ENCODE measurements around the gene ADAM12.

GRCh38 chr10:126400641-126401040 lies 12.4 kb upstream of the ADAM12 start:
- TF ChIP-seq EP300 (IDR thresholded peaks at IDR 0.05; ENCODE audit: borderline replicate concordance) (no peak), ZBTB7A (IDR thresholded peaks at IDR 0.05; ENCODE audit: low read depth) (no peak), REST (IDR thresholded peaks at IDR 0.05; ENCODE audit: low read depth) (no peak), FOXM1 (IDR thresholded peaks at IDR 0.05; ENCODE audit: borderline replicate concordance, low read depth) (no peak), RAD21 (IDR thresholded peaks at IDR 0.05; ENCODE audit: low read depth) (no peak), TAF1 (IDR thresholded peaks at IDR 0.05; ENCODE audit: low read depth) (no peak), MAX (IDR thresholded peaks at IDR 0.05) (no peak), CEBPB (IDR thresholded peaks at IDR 0.05) (no peak), NFIC (IDR thresholded peaks at IDR 0.05) (no peak), YY1 (IDR thresholded peaks at IDR 0.05; ENCODE audit: low read depth) (no peak), USF1 (IDR thresholded peaks at IDR 0.05) (no peak), EGR1 (IDR thresholded peaks at IDR 0.05) (no peak), TCF12 (IDR thresholded peaks at IDR 0.05; ENCODE audit: low read depth) (no peak)
